Ovary (tissue), 3 donors: Measurements from ENCODE around the gene TMX2.

Experiments used
- EP300 ChIP-seq: sonication (generic); formaldehyde crosslinking; IDR thresholded peaks from one replicate; pipeline ENCODE4 v1.6.1; 2017; ENCODE audit warnings: antibody characterized with exemption
- POLR2A ChIP-seq: fragments of 450-650 bp; IDR thresholded peaks from one replicate; pipeline ENCODE4 v1.6.1; 2017; ENCODE audit warnings: antibody characterized with exemption, mild to moderate bottlenecking, moderate library complexity
- TF ChIP-seq, protein P1 (sequence below), 3 donors: fragments of 450-650 bp in 2 of 3; fragments of 200-600 bp in 1 of 3; IDR thresholded peaks; one replicate each; pipeline versions ENCODE4 v1.5.1 to v1.8.0; 2016 to 2022; ENCODE audit warnings: antibody characterized with exemption in 3 of 3, mild to moderate bottlenecking in 1 of 3
- donor health status: DM: no; HTN: no; CAD: no.

DNA sequence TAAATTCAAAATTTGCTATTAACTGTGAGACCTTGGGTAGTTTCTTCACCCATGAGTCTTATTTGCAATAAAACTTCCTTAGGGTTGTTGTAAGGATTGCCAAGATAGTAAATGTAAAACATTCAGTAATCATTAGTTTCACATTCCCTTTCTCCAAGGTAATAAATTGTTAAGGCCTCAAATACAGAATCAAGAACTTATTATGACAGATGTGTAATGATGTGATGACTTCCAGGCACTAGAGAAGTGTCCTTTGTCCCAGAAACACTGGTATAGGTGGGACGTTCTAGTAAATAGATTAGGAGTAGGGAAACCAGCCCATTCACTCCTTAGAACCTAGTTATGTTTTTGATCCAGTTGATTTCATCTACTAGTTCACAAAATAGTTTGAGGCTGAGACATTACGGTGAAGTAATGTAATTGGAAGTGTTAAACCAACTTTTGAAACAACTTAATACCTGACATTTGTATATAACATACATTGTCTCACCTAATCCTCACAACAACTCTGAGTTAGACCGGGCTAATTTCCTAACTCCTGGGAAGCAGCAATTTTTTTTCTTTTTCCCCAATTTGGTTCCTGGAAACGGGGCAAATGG, 74.7 kb downstream of the TMX2 start:
- TF ChIP-seq POLR2A (no peak), EP300 (no peak)
- TF ChIP-seq, protein P1, sequence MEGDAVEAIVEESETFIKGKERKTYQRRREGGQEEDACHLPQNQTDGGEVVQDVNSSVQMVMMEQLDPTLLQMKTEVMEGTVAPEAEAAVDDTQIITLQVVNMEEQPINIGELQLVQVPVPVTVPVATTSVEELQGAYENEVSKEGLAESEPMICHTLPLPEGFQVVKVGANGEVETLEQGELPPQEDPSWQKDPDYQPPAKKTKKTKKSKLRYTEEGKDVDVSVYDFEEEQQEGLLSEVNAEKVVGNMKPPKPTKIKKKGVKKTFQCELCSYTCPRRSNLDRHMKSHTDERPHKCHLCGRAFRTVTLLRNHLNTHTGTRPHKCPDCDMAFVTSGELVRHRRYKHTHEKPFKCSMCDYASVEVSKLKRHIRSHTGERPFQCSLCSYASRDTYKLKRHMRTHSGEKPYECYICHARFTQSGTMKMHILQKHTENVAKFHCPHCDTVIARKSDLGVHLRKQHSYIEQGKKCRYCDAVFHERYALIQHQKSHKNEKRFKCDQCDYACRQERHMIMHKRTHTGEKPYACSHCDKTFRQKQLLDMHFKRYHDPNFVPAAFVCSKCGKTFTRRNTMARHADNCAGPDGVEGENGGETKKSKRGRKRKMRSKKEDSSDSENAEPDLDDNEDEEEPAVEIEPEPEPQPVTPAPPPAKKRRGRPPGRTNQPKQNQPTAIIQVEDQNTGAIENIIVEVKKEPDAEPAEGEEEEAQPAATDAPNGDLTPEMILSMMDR (IDR thresholded peaks at IDR 0.05), result no peak
